KMS-11 (cell line): ENCODE measurements around the gene CYP17A1.
A peak's percentile ranks its signal among the peaks of the same experiment; 100 is the strongest.

Source experiments
- H2AFZ ChIP-seq: fragments of 200-600 bp; sonication (generic); 2 replicates; pipeline ENCODE4 v1.6.1; 2016; ENCODE audit warnings: antibody characterized with exemption, mixed run types, low read depth
- H3K27ac ChIP-seq: fragments of 200-600 bp; sonication (generic); 2 replicates; pipeline ENCODE4 v1.6.1; 2016; ENCODE audit warnings: mild to moderate bottlenecking, mixed run types
- H3K27me3 ChIP-seq: fragments of 200-600 bp; sonication (generic); 2 replicates; pipeline ENCODE4 v1.6.1; 2017; ENCODE audit warnings: mild to moderate bottlenecking, low read depth, mixed run types, moderate library complexity; ENCODE audit not compliant: insufficient read depth
- H3K36me3 ChIP-seq: fragments of 200-600 bp; sonication (generic); 2 replicates; pipeline ENCODE4 v1.6.1; 2017; ENCODE audit warnings: mild to moderate bottlenecking, mixed run types; ENCODE audit not compliant: insufficient read depth
- H3K4me1 ChIP-seq: fragments of 200-600 bp; sonication (generic); 2 replicates; pipeline ENCODE4 v1.6.1; 2016; ENCODE audit warnings: mild to moderate bottlenecking, low read depth, mixed run types; ENCODE audit not compliant: poor library complexity, severe bottlenecking
- H3K4me2 ChIP-seq: fragments of 200-600 bp; sonication (generic); 2 replicates; pipeline ENCODE4 v1.7.0; 2016; ENCODE audit warnings: mild to moderate bottlenecking, mixed run types
- H3K4me3 ChIP-seq: fragments of 200-600 bp; sonication (generic); IDR thresholded peaks from 2 replicates; pipeline ENCODE4 v1.6.1; 2017; ENCODE audit warnings: low read depth, low read length, mixed read lengths; ENCODE audit not compliant: insufficient read depth
- H3K79me2 ChIP-seq: fragments of 200-600 bp; sonication (generic); 2 replicates; pipeline ENCODE4 v1.6.1; 2016; ENCODE audit warnings: low read depth, mixed run types; ENCODE audit not compliant: insufficient read depth
- H3K9ac ChIP-seq: fragments of 200-600 bp; sonication (generic); 2 replicates; pipeline ENCODE4 v1.6.1; 2016; ENCODE audit warnings: mild to moderate bottlenecking, mixed run types
- H4K20me1 ChIP-seq: fragments of 200-600 bp; sonication (generic); 2 replicates; pipeline ENCODE4 v1.6.1; 2016; ENCODE audit warnings: mild to moderate bottlenecking, mixed run types; ENCODE audit not compliant: insufficient read depth
- CTCF ChIP-seq: fragments of 200-600 bp; sonication (generic); conservative IDR thresholded peaks from 2 replicates; pipeline ENCODE4 v1.6.1; 2017; ENCODE audit warnings: low read depth, mild to moderate bottlenecking, antibody characterized with exemption, low read length, moderate library complexity, mixed read lengths

Gene CYP17A1

DNA sequence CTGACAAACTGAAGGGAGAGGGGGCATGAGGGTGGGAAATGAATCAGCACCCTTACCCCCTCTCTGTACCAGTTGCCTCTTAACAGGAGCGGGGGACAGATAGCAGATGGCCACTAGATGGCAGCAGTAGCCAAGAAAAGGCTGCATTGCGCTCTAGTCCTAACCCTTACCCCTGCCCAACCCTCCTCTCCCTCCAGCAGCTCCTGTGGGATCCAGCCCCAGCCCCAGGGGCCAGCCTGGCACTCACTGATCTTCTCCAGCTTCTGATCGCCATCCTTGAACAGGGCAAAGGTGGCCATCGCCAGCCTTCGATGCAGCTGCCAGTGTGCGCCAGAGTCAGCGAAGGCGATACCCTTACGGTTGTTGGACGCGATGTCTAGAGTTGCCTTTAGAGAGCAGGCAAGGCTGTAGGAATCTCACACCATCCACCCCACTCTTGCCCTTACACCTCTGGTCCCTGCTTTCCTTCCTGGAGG is 2.2 kb downstream of the CYP17A1 start:
- no peaks in the 10 kb centered on the region for H3K27me3 ChIP-seq
- no peak overlapping the region for H3K27ac ChIP-seq
- no peaks in the 10 kb centered on the region for H4K20me1 ChIP-seq
- no peaks in the 10 kb centered on the region for H3K4me1 ChIP-seq
- no peak overlapping the region for H3K9ac ChIP-seq
- H3K4me2 ChIP-seq = no peak overlapping the region
- no peaks in the 10 kb centered on the region for H3K79me2 ChIP-seq
- peak; percentile 85 for TF ChIP-seq CTCF
- H3K36me3 ChIP-seq = no peaks in the 10 kb centered on the region
- no peak overlapping the region for H3K4me3 ChIP-seq
- no peak overlapping the region for H2AFZ ChIP-seq

DNA sequence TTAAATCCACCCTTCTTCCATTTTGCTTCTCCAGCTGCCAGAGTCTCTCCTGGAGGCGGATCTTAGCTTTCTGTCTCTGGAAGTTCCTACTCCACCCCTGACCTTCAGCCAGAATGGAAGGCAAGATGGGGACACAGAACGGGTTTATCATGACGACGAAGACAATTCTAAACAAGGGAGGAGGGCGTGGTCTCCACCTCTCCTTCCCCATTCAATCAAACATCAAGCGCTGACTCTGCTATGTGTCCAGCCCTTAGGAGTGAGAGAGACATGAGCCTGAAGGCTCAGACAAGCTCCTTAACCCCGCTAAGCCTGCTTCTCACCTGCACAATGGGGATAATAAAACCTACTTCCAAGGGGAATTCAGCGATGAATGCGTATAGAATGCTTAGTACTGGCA is 3.1 kb downstream of the CYP17A1 start:
- Histone ChIP-seq H3K4me3 (no peak overlapping the region), H3K36me3 (no peaks in the 10 kb centered on the region), H3K4me2 (no peak overlapping the region), H3K27me3 (no peaks in the 10 kb centered on the region), H2AFZ (no peak overlapping the region), H3K79me2 (no peaks in the 10 kb centered on the region), H4K20me1 (no peaks in the 10 kb centered on the region), H3K27ac (no peak overlapping the region), H3K4me1 (no peaks in the 10 kb centered on the region), H3K9ac (no peak overlapping the region)
- TF ChIP-seq CTCF = no peak

- H3K36me3 ChIP-seq = no peaks in the 10 kb centered on the region
- no peaks in the 10 kb centered on the region for H3K4me1 ChIP-seq
- no peak overlapping the region for H3K27ac ChIP-seq
- H3K9ac ChIP-seq = no peak overlapping the region
- no peak overlapping the region for H3K4me3 ChIP-seq
- no peaks in the 10 kb centered on the region for H4K20me1 ChIP-seq
- no peaks in the 10 kb centered on the region for H3K27me3 ChIP-seq
- no peak overlapping the region for H3K4me2 ChIP-seq
- H2AFZ ChIP-seq = no peak overlapping the region
- H3K79me2 ChIP-seq = no peaks in the 10 kb centered on the region
- TF ChIP-seq CTCF = no peak
Measured at GRCh38 chr10:102832987-102833386, 4.2 kb downstream of the CYP17A1 start.

GRCh38 chr10:102832248-102832647 is 5.0 kb downstream of the CYP17A1 start:
- Histone ChIP-seq H4K20me1 (no peaks in the 10 kb centered on the region), H3K9ac (no peak overlapping the region), H3K79me2 (no peaks in the 10 kb centered on the region), H3K4me1 (no peaks in the 10 kb centered on the region), H3K4me2 (no peak overlapping the region), H2AFZ (no peak overlapping the region), H3K36me3 (no peaks in the 10 kb centered on the region), H3K27me3 (no peaks in the 10 kb centered on the region), H3K27ac (no peak overlapping the region), H3K4me3 (no peak overlapping the region)
- no peak for TF ChIP-seq CTCF
